BJ (cell line): ENCODE data around the gene ADCY2. TPM values are rescaled to one million over a fixed set of nuclear protein-coding genes. Genes with fewer than 3 reads are reported as not detected.

Experiments used
- CTCF ChIA-PET: fragments of 350-600 bp; formaldehyde crosslinking; extraction: SDS; loops from one replicate; lab custom pipeline; 2021; ENCODE audit warnings: antibody characterized with exemption, inconsistent platforms; lab: Yijun Ruan, JAX
- POLR2A ChIA-PET: fragments of 300-600 bp; sonication (Branson Sonifier 250); formaldehyde crosslinking; extraction: SDS; loops from one replicate; lab custom pipeline; 2021; ENCODE audit warnings: antibody characterized with exemption; lab: Charles Lee
- DNase-seq: peaks from one replicate; pipeline ENCODE4 v3.0.0-alpha.2; 2011; ENCODE audit warnings: low read depth
- H3K27me3 ChIP-seq: 2 replicates; pipeline ENCODE4 v1.6.0; 2011; ENCODE audit warnings: low read length; ENCODE audit not compliant: control insufficient read depth, insufficient read depth
- H3K36me3 ChIP-seq: 2 replicates; pipeline ENCODE4 v1.5.1; 2011; ENCODE audit warnings: low read length; ENCODE audit not compliant: control insufficient read depth, insufficient read depth
- H3K4me3 ChIP-seq: 2 replicates; pipeline ENCODE4 v1.5.1; 2011; ENCODE audit warnings: low read depth, mild to moderate bottlenecking, control low read depth, low read length
- CTCF ChIP-seq: IDR thresholded peaks from 2 replicates; pipeline ENCODE4 v1.5.1; 2011; ENCODE audit warnings: low read depth, mild to moderate bottlenecking, control low read depth, inconsistent platforms, low read length, moderate library complexity; ENCODE audit not compliant: insufficient read depth
- polyA plus RNA-seq: library from polyadenylated mRNA; depleted of rRNA; stranded (reverse); fragments of >200 nt; gene quantifications from 2 replicates; pipeline ENCODE4 v1.2.3, GENCODE V29; 2011

Gene ADCY2
- polyA plus RNA-seq, 1 experiment: not detected

- TF ChIP-seq CTCF: no peak
- no peaks in the 10 kb centered on the region for H3K27me3 ChIP-seq
- no peak overlapping the region for H3K4me3 ChIP-seq
- no peak for DNase-seq
- ChIA-PET POLR2A (no interaction called here), CTCF (no interaction called here)
- H3K36me3 ChIP-seq: no peaks in the 10 kb centered on the region
Measured at GRCh38 chr5:7437836-7438235, 41.9 kb downstream of the ADCY2 start.

GRCh38 chr5:7445068-7445467, 49.1 kb downstream of the ADCY2 start:
- Histone ChIP-seq H3K36me3 (no peaks in the 10 kb centered on the region), H3K4me3 (no peak overlapping the region), H3K27me3 (no peaks in the 10 kb centered on the region)
- no peak for DNase-seq
- TF ChIP-seq CTCF: no peak
- POLR2A ChIA-PET: no interaction called here
- CTCF ChIA-PET: no interaction called here

- DNase-seq: no peak
- TF ChIP-seq CTCF: no peak
- Histone ChIP-seq H3K36me3 (no peaks in the 10 kb centered on the region), H3K4me3 (no peak overlapping the region), H3K27me3 (no peaks in the 10 kb centered on the region)
- ChIA-PET POLR2A (no interaction called here), CTCF (no interaction called here)
Measured at GRCh38 chr5:7445831-7446230, 49.9 kb downstream of the ADCY2 start.

GRCh38 chr5:7446913-7447312, 51.0 kb downstream of the ADCY2 start:
- no peaks in the 10 kb centered on the region for H3K27me3 ChIP-seq
- H3K36me3 ChIP-seq: no peaks in the 10 kb centered on the region
- DNase-seq: no peak
- no peak for TF ChIP-seq CTCF
- POLR2A ChIA-PET: no interaction called here
- no peak overlapping the region for H3K4me3 ChIP-seq
- CTCF ChIA-PET: no interaction called here

GRCh38 chr5:7453947-7454346, 58.0 kb downstream of the ADCY2 start:
- DNase-seq: no peak
- H3K27me3 ChIP-seq: no peaks in the 10 kb centered on the region
- TF ChIP-seq CTCF: no peak
- no peak overlapping the region for H3K4me3 ChIP-seq
- no peaks in the 10 kb centered on the region for H3K36me3 ChIP-seq
- ChIA-PET CTCF (interaction anchor here (1.1 kb wide), 1 partner anchor 11 kb away, joined by 3 read pairs; no protein-coding TSS in a partner anchor), POLR2A (no interaction called here)
